NCI-H187 treated with DMSO at 0.1 percent for 48 hours (cell line): ENCODE data around the gene CTLA4.

Source experiments
- DNase-seq: peaks from one replicate; lab custom pipeline; 2025; lab: John Stamatoyannopoulos, UW

Gene CTLA4

GRCh38 chr2:203867561-203868200 is at the start of gene CTLA4:
TSS of gene CTLA4 (plus strand) at chr2:203867771. CDS start at chr2:203867943, 172 bp downstream.
- DNase-seq = no peak

GRCh38 chr2:203818656-203819055 is 48.9 kb upstream of the CTLA4 start:
- DNase-seq = no peak

- DNase-seq = no peak
These were observed 48.0 kb upstream of the CTLA4 start for GRCh38 chr2:203819434-203820133.

- no peak for DNase-seq
These were observed 46.6 kb upstream of the CTLA4 start for GRCh38 chr2:203820969-203821368.

GRCh38 chr2:203822240-203822639 is 45.3 kb upstream of the CTLA4 start:
- no peak for DNase-seq

GRCh38 chr2:203823173-203823572 is 44.4 kb upstream of the CTLA4 start:
- no peak for DNase-seq

GRCh38 chr2:203824057-203824456 is 43.5 kb upstream of the CTLA4 start:
- no peak for DNase-seq

GRCh38 chr2:203824603-203825002 is 43.0 kb upstream of the CTLA4 start:
- DNase-seq = no peak

- no peak for DNase-seq
These were observed 40.9 kb upstream of the CTLA4 start for GRCh38 chr2:203826704-203827103.

GRCh38 chr2:203830304-203831055 is 37.1 kb upstream of the CTLA4 start:
- DNase-seq = no peak

GRCh38 chr2:203835420-203835819 is 32.2 kb upstream of the CTLA4 start:
- DNase-seq = no peak

GRCh38 chr2:203835892-203836800 is 31.4 kb upstream of the CTLA4 start:
- DNase-seq = no peak

- DNase-seq = no peak
These were observed 26.8 kb upstream of the CTLA4 start for GRCh38 chr2:203840655-203841205.

GRCh38 chr2:203841654-203842053 is 25.9 kb upstream of the CTLA4 start:
- no peak for DNase-seq

- DNase-seq = no peak
These were observed 25.2 kb upstream of the CTLA4 start for GRCh38 chr2:203842373-203842772.

GRCh38 chr2:203846490-203847105 is 21.0 kb upstream of the CTLA4 start:
- no peak for DNase-seq

- no peak for DNase-seq
These were observed 18.6 kb upstream of the CTLA4 start for GRCh38 chr2:203849010-203849409.

- no peak for DNase-seq
These were observed 14.8 kb upstream of the CTLA4 start for GRCh38 chr2:203852760-203853159.

- DNase-seq = no peak
These were observed 14.3 kb upstream of the CTLA4 start for GRCh38 chr2:203853271-203853670.

GRCh38 chr2:203853722-203854121 is 13.8 kb upstream of the CTLA4 start:
- no peak for DNase-seq

GRCh38 chr2:203855274-203855673 is 12.3 kb upstream of the CTLA4 start:
- DNase-seq = no peak
